T-cell (primary cell): ENCODE measurements around the gene DMRT1. TPM values are rescaled to one million over a fixed set of nuclear protein-coding genes. Genes with fewer than 3 reads are reported as not detected.

Experiments used
- ATAC-seq, 4 experiments: fragments of 200-7000 bp in 3 of 4; fragments of 150-1000 bp in 1 of 4; cut with Tn5 transposase; replicated peaks in 1 of 4; 1 replicate in 3 of 4; 2 replicates in 1 of 4; pipeline ENCODE4 v1.10.0; 2021; ENCODE audit warnings: moderate library complexity in 3 of 4, mild to moderate bottlenecking in 2 of 4, moderate number of reproducible peaks in 1 of 4
- CTCF ChIA-PET, 2 donors: fragments of 300-600 bp; sonication (Branson Sonifier 250); formaldehyde crosslinking; loops; one replicate each; lab custom pipeline; 2022; ENCODE audit warnings: antibody characterized with exemption in 2 of 2; lab: Charles Lee
- POLR2A ChIA-PET, 2 donors: fragments of 300-600 bp; sonication (Branson Sonifier 250); formaldehyde crosslinking; loops; one replicate each; lab custom pipeline; 2022; ENCODE audit warnings: antibody characterized with exemption in 2 of 2; lab: Charles Lee
- DNase-seq, 35 experiments: peaks; one replicate each; pipeline versions ENCODE4 v3.0.0 to v3.0.0-alpha.2; 2013 to 2023
- H3K27ac ChIP-seq: one replicate; pipeline ENCODE4 v1.5.1; 2013; ENCODE audit warnings: low read length
- H3K27me3 ChIP-seq, 2 experiments: replicated peaks in 1 of 2; 1 replicate in 1 of 2; 2 replicates in 1 of 2; pipeline versions ENCODE4 v1.6.1 to v1.7.0; 2013; ENCODE audit warnings: low read length in 1 of 2, mixed read lengths in 1 of 2; ENCODE audit not compliant: control insufficient read depth in 2 of 2, insufficient read depth in 2 of 2; ENCODE audit errors: extremely low read depth in 1 of 2
- H3K36me3 ChIP-seq, 2 donors: 1 replicate in 1 of 2; 2 replicates in 1 of 2; pipeline versions ENCODE4 v1.6.1 to v1.7.0; 2013; ENCODE audit warnings: low read length in 1 of 2; ENCODE audit not compliant: control insufficient read depth in 2 of 2, insufficient read depth in 1 of 2; ENCODE audit errors: extremely low read depth in 1 of 2
- H3K4me1 ChIP-seq, 2 experiments: 1 replicate in 1 of 2; 2 replicates in 1 of 2; pipeline versions ENCODE4 v1.6.1 to v1.7.0; 2013; ENCODE audit warnings: low read length in 2 of 2, mixed read lengths in 1 of 2; ENCODE audit not compliant: insufficient read depth in 2 of 2, control insufficient read depth in 1 of 2; ENCODE audit errors: extremely low read depth in 1 of 2
- H3K4me3 ChIP-seq, 2 donors: 1 replicate in 1 of 2; 2 replicates in 1 of 2; pipeline versions ENCODE4 v1.5.1 to v1.7.0; 2013; ENCODE audit warnings: mild to moderate bottlenecking in 2 of 2, low read length in 1 of 2, moderate library complexity in 1 of 2; ENCODE audit not compliant: control insufficient read depth in 1 of 2; ENCODE audit errors: extremely low read depth in 1 of 2
- H3K9me3 ChIP-seq: 2 replicates; pipeline ENCODE4 v1.7.0; 2013
- H3K27ac Mint-ChIP-seq, 2 donors: one replicate each; pipeline ENCODE4 v1.8.0; 2020 to 2021; ENCODE audit warnings: mild to moderate bottlenecking in 2 of 2, mixed read lengths in 2 of 2
- H3K27me3 Mint-ChIP-seq, 2 donors: one replicate each; pipeline ENCODE4 v1.8.0; 2021 to 2022; ENCODE audit warnings: mixed read lengths in 2 of 2
- H3K36me3 Mint-ChIP-seq: one replicate; pipeline ENCODE4 v1.8.0; 2021; ENCODE audit warnings: mixed read lengths
- H3K4me1 Mint-ChIP-seq, 3 donors: one replicate each; pipeline ENCODE4 v1.8.0; 2020 to 2022; ENCODE audit warnings: mixed read lengths in 3 of 3, mild to moderate bottlenecking in 1 of 3
- H3K4me3 Mint-ChIP-seq, 3 donors: one replicate each; pipeline ENCODE4 v1.8.0; 2020 to 2022; ENCODE audit warnings: mild to moderate bottlenecking in 3 of 3, mixed read lengths in 3 of 3, moderate library complexity in 3 of 3
- H3K9me3 Mint-ChIP-seq, 3 donors: one replicate each; pipeline ENCODE4 v1.8.0; 2020 to 2022; ENCODE audit warnings: mixed read lengths in 3 of 3
- WGBS: methylation state at CpG from one replicate; pipeline ENCODE4 v1.1.5; 2013; ENCODE audit warnings: missing lambda C conversion rate; ENCODE audit not compliant: insufficient coverage; 5-methylcytosine and 5-hydroxymethylcytosine counted together
- total RNA-seq, 35 experiments: library from RNA in 6 of 35; stranded (reverse) in 6 of 35; fragments of 120-200 nt in 1 of 35; gene quantifications; one replicate each; pipeline versions ENCODE4 v1.2.1 to v1.2.4 and lab custom pipeline; 2013 to 2026

Gene DMRT1
- total RNA-seq, 5 donors from 2014 or later (not counting 1 experiment from before 2014, with no cell fraction given), result not detected

GRCh38 chr9:959105-959504 lies 117.6 kb downstream of the DMRT1 start:
- Mint-ChIP-seq H3K36me3 (no peaks in the 10 kb centered on the region), H3K4me3 (no peak overlapping the region), H3K27me3 (peaks cover 38 to 40% of the 10 kb centered on the region in 2 donors), H3K4me1 (no peaks in the 10 kb centered on the region), H3K9me3 (no peaks in the 10 kb centered on the region), H3K27ac (no peak overlapping the region)
- no peak for DNase-seq
- Histone ChIP-seq H3K4me3 (no peak overlapping the region), H3K36me3 (no peaks in the 10 kb centered on the region), H3K27me3 (peaks cover 5 to 26% of the 10 kb centered on the region in 2 experiments), H3K27ac (no peak overlapping the region), H3K9me3 (no peaks in the 10 kb centered on the region), H3K4me1 (no peaks in the 10 kb centered on the region)
- POLR2A ChIA-PET, result no interaction called here
- no peak for ATAC-seq
- CTCF ChIA-PET, result no interaction called here
- WGBS, result 88% methylated on average over 2 of the region's 4 CpGs

DNA sequence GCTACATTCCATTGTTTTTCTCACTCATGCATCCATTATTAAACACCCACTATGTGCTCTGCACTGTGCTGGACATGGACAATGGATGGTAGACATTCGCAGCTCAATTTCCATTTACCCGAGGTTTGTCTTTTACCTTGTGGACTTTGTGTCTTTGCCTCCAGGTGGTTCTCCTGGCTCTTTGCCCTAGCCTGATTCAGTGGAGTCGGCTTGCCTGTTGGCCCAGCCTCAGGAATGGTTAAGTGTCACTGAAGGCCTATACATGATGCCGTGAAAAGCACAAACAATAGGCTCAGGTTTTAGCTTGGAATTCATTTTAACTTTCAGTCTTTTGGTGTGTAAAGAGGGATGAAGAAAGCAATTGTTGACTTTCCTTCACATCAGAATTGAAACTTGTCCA lies 118.4 kb downstream of the DMRT1 start:
- Histone ChIP-seq H3K36me3 (no peaks in the 10 kb centered on the region), H3K9me3 (no peaks in the 10 kb centered on the region), H3K27ac (no peak overlapping the region), H3K4me3 (no peak overlapping the region), H3K27me3 (peaks cover 7 to 28% of the 10 kb centered on the region in 2 experiments), H3K4me1 (no peaks in the 10 kb centered on the region)
- peaks cover 46 to 47% of the 10 kb centered on the region in 2 donors for H3K27me3 Mint-ChIP-seq
- 83% methylated on average over 4 of the region's 4 CpGs for WGBS
- no peaks in the 10 kb centered on the region for H3K4me1 Mint-ChIP-seq
- H3K4me3 Mint-ChIP-seq, result no peak overlapping the region
- no peak overlapping the region for H3K27ac Mint-ChIP-seq
- H3K9me3 Mint-ChIP-seq, result no peaks in the 10 kb centered on the region
- ChIA-PET CTCF (no interaction called here), POLR2A (no interaction called here)
- no peak for DNase-seq
- ATAC-seq, result no peak
- no peaks in the 10 kb centered on the region for H3K36me3 Mint-ChIP-seq

DNA sequence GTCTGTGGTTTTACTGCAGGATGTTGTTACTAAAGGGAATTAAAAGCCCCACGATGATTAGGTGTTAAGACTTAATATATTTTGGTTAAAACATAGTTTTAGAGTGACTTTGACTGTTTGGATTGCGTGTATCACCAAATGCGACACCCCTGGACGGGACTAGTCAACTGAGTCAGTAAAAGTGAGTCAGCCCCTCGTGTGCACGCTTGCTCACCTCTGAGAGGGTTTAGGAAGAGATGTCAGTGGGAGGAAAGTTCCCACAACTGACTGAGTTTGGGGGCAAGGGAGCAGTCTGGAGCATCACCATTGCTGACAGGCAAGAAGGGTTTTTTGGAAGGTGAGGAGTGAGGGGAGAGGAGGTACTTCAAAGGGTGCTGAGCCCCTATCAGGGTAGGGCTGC lies 120.5 kb downstream of the DMRT1 start:
- ChIA-PET POLR2A (no interaction called here), CTCF (no interaction called here)
- H3K4me3 ChIP-seq, result no peak overlapping the region
- no peaks in the 10 kb centered on the region for H3K4me1 Mint-ChIP-seq
- no peak overlapping the region for H3K27ac Mint-ChIP-seq
- H3K9me3 Mint-ChIP-seq, result no peaks in the 10 kb centered on the region
- H3K27me3 Mint-ChIP-seq, result peaks cover 58 to 63% of the 10 kb centered on the region in 2 donors
- no peak overlapping the region for H3K4me3 Mint-ChIP-seq
- ATAC-seq, result no peak
- no peak for DNase-seq
- no peaks in the 10 kb centered on the region for H3K9me3 ChIP-seq
- no peak overlapping the region for H3K27ac ChIP-seq
- WGBS, result 72% methylated on average over 6 of the region's 6 CpGs
- no peaks in the 10 kb centered on the region for H3K36me3 Mint-ChIP-seq
- peaks cover 7 to 30% of the 10 kb centered on the region in 2 experiments for H3K27me3 ChIP-seq
- H3K4me1 ChIP-seq, result no peaks in the 10 kb centered on the region
- no peaks in the 10 kb centered on the region for H3K36me3 ChIP-seq

GRCh38 chr9:965497-965896 lies 124.0 kb downstream of the DMRT1 start:
- ChIA-PET POLR2A (no interaction called here), CTCF (no interaction called here)
- DNase-seq (no peak), ATAC-seq (no peak)
- H3K27me3 ChIP-seq, result peaks cover 20 to 42% of the 10 kb centered on the region in 2 experiments
- 27% methylated on average over 2 of the region's 4 CpGs for WGBS
- peaks cover 11 to 22% (median 14%) of the 10 kb centered on the region in 3 donors for H3K4me1 Mint-ChIP-seq
- no peaks in the 10 kb centered on the region for H3K9me3 Mint-ChIP-seq
- no peaks in the 10 kb centered on the region for H3K36me3 ChIP-seq
- peaks cover 76 to 85% of the 10 kb centered on the region in 2 donors for H3K27me3 Mint-ChIP-seq
- no peaks in the 10 kb centered on the region for H3K9me3 ChIP-seq
- no peak overlapping the region for H3K4me3 ChIP-seq
- H3K36me3 Mint-ChIP-seq, result no peaks in the 10 kb centered on the region
- no peak overlapping the region for H3K27ac Mint-ChIP-seq
- peaks cover 0 to 12% of the 10 kb centered on the region in 2 experiments for H3K4me1 ChIP-seq
- H3K4me3 Mint-ChIP-seq, result no peak overlapping the region
- H3K27ac ChIP-seq, result no peak overlapping the region

DNA sequence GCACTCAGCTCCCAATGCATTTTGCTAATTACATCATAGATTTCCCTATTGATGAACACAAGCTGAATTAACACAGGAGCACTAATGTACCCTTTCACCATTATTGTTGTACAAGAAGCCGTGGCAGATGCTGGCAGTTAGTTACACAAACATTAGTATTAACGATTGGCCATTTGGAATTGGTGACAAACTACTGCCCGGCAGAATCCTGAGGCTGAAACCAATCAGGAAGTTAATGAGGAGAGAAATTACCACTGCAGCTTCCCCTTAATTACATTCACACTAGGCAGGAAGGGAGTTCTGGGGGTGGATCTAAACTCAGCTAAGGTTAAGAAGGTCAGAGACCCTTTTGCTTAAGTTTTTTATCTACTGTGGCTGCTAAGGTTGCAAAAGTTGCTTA lies 125.4 kb downstream of the DMRT1 start:
- H3K4me1 Mint-ChIP-seq, result peaks cover 13 to 22% (median 17%) of the 10 kb centered on the region in 3 donors
- peaks cover 63 to 79% of the 10 kb centered on the region in 2 donors for H3K27me3 Mint-ChIP-seq
- Histone ChIP-seq H3K27me3 (peaks cover 22 to 49% of the 10 kb centered on the region in 2 experiments), H3K4me3 (no peak overlapping the region), H3K36me3 (no peaks in the 10 kb centered on the region), H3K4me1 (peaks cover 2 to 25% of the 10 kb centered on the region in 2 experiments), H3K27ac (no peak overlapping the region), H3K9me3 (no peaks in the 10 kb centered on the region)
- no peaks in the 10 kb centered on the region for H3K36me3 Mint-ChIP-seq
- no peak overlapping the region for H3K27ac Mint-ChIP-seq
- no CpG with 5 or more reads among the region's 3 CpGs for WGBS
- ChIA-PET CTCF (no interaction called here), POLR2A (no interaction called here)
- DNase-seq (no peak), ATAC-seq (no peak)
- H3K9me3 Mint-ChIP-seq, result no peaks in the 10 kb centered on the region
- no peak overlapping the region for H3K4me3 Mint-ChIP-seq

GRCh38 chr9:967436-967835 lies 125.9 kb downstream of the DMRT1 start:
- H3K36me3 ChIP-seq, result no peaks in the 10 kb centered on the region
- Mint-ChIP-seq H3K27ac (no peak overlapping the region), H3K36me3 (no peaks in the 10 kb centered on the region), H3K9me3 (no peaks in the 10 kb centered on the region), H3K4me3 (no peak overlapping the region), H3K4me1 (peaks cover 16 to 22% (median 21%) of the 10 kb centered on the region in 3 donors), H3K27me3 (peaks cover 59 to 79% of the 10 kb centered on the region in 2 donors)
- peaks cover 2 to 30% of the 10 kb centered on the region in 2 experiments for H3K4me1 ChIP-seq
- 0% methylated on average over 1 of the region's 6 CpGs for WGBS
- H3K4me3 ChIP-seq, result no peak overlapping the region
- CTCF ChIA-PET, result no interaction called here
- ATAC-seq, result no peak
- peaks cover 22 to 49% of the 10 kb centered on the region in 2 experiments for H3K27me3 ChIP-seq
- POLR2A ChIA-PET, result no interaction called here
- no peaks in the 10 kb centered on the region for H3K9me3 ChIP-seq
- H3K27ac ChIP-seq, result no peak overlapping the region
- DNase-seq, result no peak
